ENCODE data around the gene TAF11.
A peak's percentile ranks its signal among the peaks of the same experiment; 100 is the strongest.
"Not testable (repeated sequence)": the region's sequence is repeated elsewhere in the genome, so short reads cannot be mapped to it uniquely, and the experiment has no call there.

The TAF11 gene

GRCh38 chr6:34887753-34888513 is at the start of gene TAF11:
TAF11 (minus strand) TSS chr6:34888042; CDS start chr6:34887957, 85 bp downstream.
- DNase-seq = peak; percentile 46 to 95 (median 87)

GRCh38 chr6:34934516-34934915 is 46.7 kb upstream of the TAF11 start:
- DNase-seq = peak in 7 of 58 donors; percentile 2 to 13 (median 5)

- not testable (repeated sequence) for DNase-seq
These were observed 44.4 kb upstream of the TAF11 start for GRCh38 chr6:34932202-34932601.

GRCh38 chr6:34930221-34930620 is 42.4 kb upstream of the TAF11 start:
- no peak for DNase-seq

GRCh38 chr6:34929241-34929978 is 41.6 kb upstream of the TAF11 start:
- DNase-seq = no peak

- no peak for DNase-seq
These were observed 40.9 kb upstream of the TAF11 start for GRCh38 chr6:34928695-34929094.

- DNase-seq = no peak
These were observed 40.4 kb upstream of the TAF11 start for GRCh38 chr6:34928220-34928619.

- DNase-seq = no peak
These were observed 38.8 kb upstream of the TAF11 start for GRCh38 chr6:34926655-34927054.

- no peak for DNase-seq
These were observed 37.2 kb upstream of the TAF11 start for GRCh38 chr6:34924831-34925625.

- no peak for DNase-seq
These were observed 34.4 kb upstream of the TAF11 start for GRCh38 chr6:34922177-34922663.

- no peak for DNase-seq
These were observed 32.3 kb upstream of the TAF11 start for GRCh38 chr6:34920097-34920496.

GRCh38 chr6:34919651-34920050 is 31.8 kb upstream of the TAF11 start:
- DNase-seq = no peak

- peak in 1 of 58 donors; percentile 21 for DNase-seq
These were observed 29.9 kb upstream of the TAF11 start for GRCh38 chr6:34917626-34918285.

- no peak for DNase-seq
These were observed 28.6 kb upstream of the TAF11 start for GRCh38 chr6:34916348-34916967.

GRCh38 chr6:34914358-34914757 is 26.5 kb upstream of the TAF11 start:
- DNase-seq = no peak

- no peak for DNase-seq
These were observed 25.0 kb upstream of the TAF11 start for GRCh38 chr6:34912715-34913464.

- no peak for DNase-seq
These were observed 24.0 kb upstream of the TAF11 start for GRCh38 chr6:34911822-34912221.

- no peak for DNase-seq
These were observed 21.6 kb upstream of the TAF11 start for GRCh38 chr6:34909320-34909883.

- no peak for DNase-seq
These were observed 20.4 kb upstream of the TAF11 start for GRCh38 chr6:34908194-34908593.

- no peak for DNase-seq
These were observed 19.0 kb upstream of the TAF11 start for GRCh38 chr6:34906826-34907225.

All from anterior cingulate cortex (tissue), 58 donors.